Right atrium auricular region (tissue), 2 donors: ENCODE data around the gene SIGLEC1. TPM values are rescaled to one million over a fixed set of nuclear protein-coding genes. Genes with fewer than 3 reads are reported as not detected.

Experiments
- DNase-seq: peaks from one replicate; pipeline ENCODE4 v3.0.0-alpha.2; 2019; ENCODE audit warnings: low spot score
- H3K27ac ChIP-seq, 2 donors: fragments of 200-600 bp; sonication (generic); 1 replicate in 1 of 2; 2 replicates in 1 of 2; pipeline ENCODE4 v1.5.1; 2016 to 2019
- H3K27me3 ChIP-seq, 2 donors: fragments of 200-600 bp; sonication (generic); one replicate each; pipeline versions ENCODE4 v1.5.1 to v1.6.0; 2017 to 2019
- H3K36me3 ChIP-seq: fragments of 200-600 bp; sonication (generic); one replicate; pipeline ENCODE4 v1.5.1; 2016
- H3K4me1 ChIP-seq, 2 donors: fragments of 200-600 bp; sonication (generic); one replicate each; pipeline versions ENCODE4 v1.5.1 to v1.6.0; 2017 to 2019
- H3K4me3 ChIP-seq, 2 donors: fragments of 200-600 bp; sonication (generic); 1 replicate in 1 of 2; 2 replicates in 1 of 2; pipeline ENCODE4 v1.5.1; 2017 to 2019; ENCODE audit warnings: mild to moderate bottlenecking in 1 of 2, moderate library complexity in 1 of 2
- H3K9me3 ChIP-seq, 2 donors: fragments of 200-600 bp; sonication (generic); one replicate each; pipeline ENCODE4 v1.5.1; 2019
- total RNA-seq, 2 donors: library from RNA; depleted of rRNA; stranded (reverse); fragments of >200 nt; gene quantifications; one replicate each; pipeline ENCODE4 v1.1.0, GENCODE V29; 2016
- TF ChIP-seq, protein P1 (sequence below), 2 donors: fragments of 200-600 bp; sonication (generic); IDR thresholded peaks; one replicate each; pipeline ENCODE4 v1.5.1; 2019; ENCODE audit warnings: antibody characterized with exemption in 2 of 2

Gene SIGLEC1
- total RNA-seq, 2 donors from 2014 or later: 3.2 to 3.9 TPM

DNA sequence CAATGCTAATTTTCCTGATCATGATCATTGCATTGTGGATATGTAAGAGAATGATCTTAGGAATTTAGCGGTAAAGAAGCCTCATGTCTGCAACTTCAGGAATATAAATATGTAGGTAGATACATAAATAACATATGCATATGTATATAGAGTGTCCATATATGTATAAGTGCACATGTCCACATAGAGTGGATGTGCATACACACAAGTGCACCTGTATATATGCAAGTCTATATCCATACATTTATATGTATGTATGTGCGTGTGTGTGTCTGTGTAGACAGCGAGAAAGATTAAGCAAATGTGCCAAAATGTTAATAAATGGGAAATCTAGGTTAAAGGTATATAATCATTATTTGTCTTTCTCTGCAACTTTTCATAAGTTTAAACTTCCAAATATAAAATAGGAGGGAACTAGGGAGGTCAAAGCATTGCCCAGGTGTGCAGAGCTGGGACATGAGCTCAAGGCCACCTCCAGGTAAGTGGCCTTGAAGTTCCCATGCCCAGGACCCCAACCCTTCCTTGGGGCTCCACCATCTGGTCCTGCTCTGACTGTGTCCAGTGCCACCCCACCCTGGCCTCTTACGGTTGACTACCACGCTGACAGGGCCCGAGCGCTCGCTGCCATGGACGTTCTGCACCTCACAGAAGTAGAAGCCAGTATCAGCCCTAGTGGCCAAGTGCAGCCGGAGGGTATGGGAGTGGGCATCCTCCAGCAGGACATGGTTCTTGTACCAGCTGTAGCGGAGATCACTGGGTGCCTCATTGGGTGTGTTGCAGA is 9.6 kb downstream of the SIGLEC1 start:
- Histone ChIP-seq H3K27ac (no peak overlapping the region), H3K27me3 (no peaks in the 10 kb centered on the region), H3K36me3 (no peaks in the 10 kb centered on the region), H3K9me3 (no peaks in the 10 kb centered on the region), H3K4me1 (no peaks in the 10 kb centered on the region), H3K4me3 (no peak overlapping the region)
- DNase-seq: no peak
- TF ChIP-seq, protein P1, sequence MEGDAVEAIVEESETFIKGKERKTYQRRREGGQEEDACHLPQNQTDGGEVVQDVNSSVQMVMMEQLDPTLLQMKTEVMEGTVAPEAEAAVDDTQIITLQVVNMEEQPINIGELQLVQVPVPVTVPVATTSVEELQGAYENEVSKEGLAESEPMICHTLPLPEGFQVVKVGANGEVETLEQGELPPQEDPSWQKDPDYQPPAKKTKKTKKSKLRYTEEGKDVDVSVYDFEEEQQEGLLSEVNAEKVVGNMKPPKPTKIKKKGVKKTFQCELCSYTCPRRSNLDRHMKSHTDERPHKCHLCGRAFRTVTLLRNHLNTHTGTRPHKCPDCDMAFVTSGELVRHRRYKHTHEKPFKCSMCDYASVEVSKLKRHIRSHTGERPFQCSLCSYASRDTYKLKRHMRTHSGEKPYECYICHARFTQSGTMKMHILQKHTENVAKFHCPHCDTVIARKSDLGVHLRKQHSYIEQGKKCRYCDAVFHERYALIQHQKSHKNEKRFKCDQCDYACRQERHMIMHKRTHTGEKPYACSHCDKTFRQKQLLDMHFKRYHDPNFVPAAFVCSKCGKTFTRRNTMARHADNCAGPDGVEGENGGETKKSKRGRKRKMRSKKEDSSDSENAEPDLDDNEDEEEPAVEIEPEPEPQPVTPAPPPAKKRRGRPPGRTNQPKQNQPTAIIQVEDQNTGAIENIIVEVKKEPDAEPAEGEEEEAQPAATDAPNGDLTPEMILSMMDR (IDR thresholded peaks at IDR 0.05): no peak

DNA sequence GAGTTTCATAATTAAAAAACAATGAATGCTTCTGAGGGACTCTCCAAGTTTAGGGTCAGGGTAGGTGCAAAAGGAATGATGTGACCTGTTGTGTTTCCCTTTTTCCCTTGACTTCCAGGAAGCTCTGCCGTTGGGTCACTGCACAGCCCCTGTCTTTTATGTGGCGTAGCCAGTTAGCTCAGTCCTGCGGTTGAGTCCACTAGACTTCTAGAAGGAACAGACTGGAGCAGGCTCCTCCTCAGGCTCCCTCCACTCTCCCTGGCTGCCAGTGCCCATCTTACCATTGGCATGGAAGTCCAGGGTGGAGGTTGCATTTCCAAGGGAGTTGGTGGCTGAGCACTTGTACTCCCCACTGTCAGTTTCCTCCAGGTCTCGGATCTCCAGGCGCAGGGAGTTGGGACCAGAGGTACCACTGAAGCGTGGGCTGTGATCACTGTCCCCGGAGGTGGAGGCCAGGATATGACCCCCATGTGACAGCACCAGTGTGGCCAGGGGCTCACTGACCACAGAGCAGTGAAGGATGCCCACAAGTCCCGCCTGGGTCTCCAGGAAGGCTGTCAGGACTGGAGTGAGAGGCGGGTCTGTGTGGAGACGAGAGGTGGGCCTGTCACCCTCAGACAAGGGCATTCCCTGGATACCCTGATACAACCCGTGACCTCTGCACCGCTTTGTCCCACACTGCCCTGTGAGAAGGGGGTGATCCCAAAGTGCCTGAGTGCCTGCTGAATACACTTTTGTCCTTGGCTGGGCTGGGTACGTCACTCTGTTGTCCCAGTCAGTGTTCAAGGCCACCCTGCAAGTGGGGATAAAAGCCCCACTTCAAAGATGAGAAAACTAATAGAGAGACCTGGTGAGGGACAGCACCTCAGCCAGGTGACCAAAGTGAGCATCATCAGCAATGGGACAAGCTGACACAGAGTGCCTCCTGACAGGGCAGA is 11.1 kb downstream of the SIGLEC1 start:
- no peak for DNase-seq
- Histone ChIP-seq H3K4me3 (no peak overlapping the region), H3K27me3 (no peaks in the 10 kb centered on the region), H3K4me1 (no peaks in the 10 kb centered on the region), H3K36me3 (no peaks in the 10 kb centered on the region), H3K27ac (no peak overlapping the region), H3K9me3 (no peaks in the 10 kb centered on the region)
- TF ChIP-seq, protein P1 (IDR thresholded peaks at IDR 0.05): no peak

DNA sequence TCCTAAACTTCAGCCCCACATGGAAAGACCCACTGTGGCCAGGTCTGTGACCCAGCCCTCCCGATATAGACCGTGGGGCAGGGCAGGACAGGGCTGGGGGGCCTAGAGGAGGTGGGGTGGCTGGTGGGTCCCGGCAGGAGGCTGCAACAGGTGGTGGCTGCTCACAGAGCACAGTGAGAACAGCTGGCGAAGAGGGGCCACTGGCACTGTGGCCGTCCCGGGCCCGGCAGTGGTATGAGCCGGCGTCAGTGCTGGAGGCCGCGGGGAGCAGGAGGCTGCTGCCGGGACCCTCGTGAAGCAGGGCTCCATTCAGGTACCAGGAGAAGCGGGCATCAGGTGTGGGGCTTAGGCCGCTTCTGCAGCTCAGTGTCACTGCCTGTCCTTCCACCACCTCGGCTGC is 13.4 kb downstream of the SIGLEC1 start:
- H3K36me3 ChIP-seq: no peaks in the 10 kb centered on the region
- no peaks in the 10 kb centered on the region for H3K4me1 ChIP-seq
- H3K9me3 ChIP-seq: no peaks in the 10 kb centered on the region
- no peak overlapping the region for H3K27ac ChIP-seq
- no peaks in the 10 kb centered on the region for H3K27me3 ChIP-seq
- no peak overlapping the region for H3K4me3 ChIP-seq
- TF ChIP-seq, protein P1 (IDR thresholded peaks at IDR 0.05): no peak
- no peak for DNase-seq

DNA sequence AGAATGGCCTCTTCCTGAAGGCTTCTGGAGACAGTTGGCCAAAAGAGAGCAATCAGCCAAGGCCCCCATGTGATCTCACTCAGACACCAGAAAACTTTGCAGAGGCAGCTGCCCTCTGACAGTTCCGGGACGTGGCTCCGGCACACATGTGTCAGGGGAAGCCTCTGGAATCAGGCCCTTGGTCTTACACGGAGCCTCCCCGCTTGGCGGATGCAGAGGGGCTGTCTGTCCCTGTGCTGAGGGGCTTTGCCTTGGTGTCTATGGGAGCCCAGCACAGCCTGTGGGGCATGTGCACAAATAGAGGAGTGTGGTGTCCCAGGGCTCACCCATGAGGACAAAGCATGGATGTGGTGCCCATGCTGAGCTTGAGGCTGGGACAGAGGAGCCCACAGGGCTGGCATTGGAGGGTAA is 13.8 kb downstream of the SIGLEC1 start:
- TF ChIP-seq, protein P1 (IDR thresholded peaks at IDR 0.05): no peak
- H3K36me3 ChIP-seq: no peaks in the 10 kb centered on the region
- no peaks in the 10 kb centered on the region for H3K27me3 ChIP-seq
- no peaks in the 10 kb centered on the region for H3K9me3 ChIP-seq
- no peaks in the 10 kb centered on the region for H3K4me1 ChIP-seq
- H3K4me3 ChIP-seq: no peak overlapping the region
- no peak for DNase-seq
- H3K27ac ChIP-seq: no peak overlapping the region

DNA sequence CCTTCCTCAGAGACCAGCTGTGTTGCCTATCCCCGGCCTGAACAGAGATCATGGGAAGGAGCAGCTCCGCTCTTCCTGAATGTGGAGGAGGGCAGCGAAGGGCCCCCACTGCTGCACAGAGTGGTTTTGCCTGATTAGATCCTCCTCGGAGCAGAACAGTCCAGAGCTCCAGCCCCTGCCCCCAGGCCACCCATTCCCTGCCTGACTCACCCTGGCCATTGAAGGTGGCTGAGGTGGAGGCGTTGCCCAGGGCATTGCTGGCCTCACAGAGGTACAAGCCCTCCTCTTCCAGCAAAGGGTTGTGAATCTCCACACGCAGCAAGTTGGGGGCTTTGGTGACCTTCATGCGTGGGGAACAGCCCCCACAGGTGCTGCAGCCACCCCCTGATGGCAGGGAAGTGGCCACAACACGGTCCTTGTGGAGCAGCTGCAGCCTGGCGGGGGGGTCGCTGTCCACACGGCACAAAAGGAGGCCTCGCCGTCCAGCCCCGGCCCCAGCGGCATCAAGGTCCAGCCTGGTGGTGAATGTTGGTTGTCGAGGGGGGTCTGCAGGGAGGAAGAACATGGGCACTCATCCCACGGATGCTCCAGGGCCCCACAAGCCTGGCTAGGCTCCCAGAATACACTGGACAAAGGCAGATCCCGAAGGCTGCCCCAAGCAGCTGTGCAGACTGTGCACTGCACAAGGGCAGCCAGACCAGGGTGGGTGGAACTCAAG is 14.7 kb downstream of the SIGLEC1 start:
- TF ChIP-seq, protein P1 (IDR thresholded peaks at IDR 0.05): no peak
- DNase-seq: no peak
- no peak overlapping the region for H3K4me3 ChIP-seq

More for the DNA sequence above, 14.7 kb downstream of the SIGLEC1 start:
- H3K36me3 ChIP-seq: no peaks in the 10 kb centered on the region
- no peaks in the 10 kb centered on the region for H3K9me3 ChIP-seq
- H3K4me1 ChIP-seq: no peaks in the 10 kb centered on the region
- no peak overlapping the region for H3K27ac ChIP-seq
- H3K27me3 ChIP-seq: no peaks in the 10 kb centered on the region
